NB4 (cell line): Measurements from ENCODE around the gene GARS1.

Experiments
- DNase-seq: peaks from one replicate; pipeline ENCODE4 v3.0.0; 2010; ENCODE audit warnings: low read depth
- H3K4me3 ChIP-seq: one replicate; pipeline ENCODE4 v1.5.1; 2011; ENCODE audit warnings: mild to moderate bottlenecking, low read depth, low read length, moderate library complexity
- CTCF ChIP-seq: IDR thresholded peaks from one replicate; pipeline ENCODE4 v1.5.1; 2012; ENCODE audit warnings: low read depth, low read length
- MAX ChIP-seq: IDR thresholded peaks from 2 replicates; pipeline ENCODE4 v1.6.1; 2011; ENCODE audit warnings: low read depth, low read length
- MYC ChIP-seq: IDR thresholded peaks from 2 replicates; pipeline ENCODE4 v1.6.1; 2011; ENCODE audit warnings: low read depth, low read length
- POLR2A ChIP-seq: IDR thresholded peaks from 2 replicates; pipeline ENCODE4 v1.6.1; 2011; ENCODE audit warnings: mild to moderate bottlenecking; ENCODE audit not compliant: insufficient read length; ENCODE audit errors: extremely low read depth

Gene GARS1

DNA sequence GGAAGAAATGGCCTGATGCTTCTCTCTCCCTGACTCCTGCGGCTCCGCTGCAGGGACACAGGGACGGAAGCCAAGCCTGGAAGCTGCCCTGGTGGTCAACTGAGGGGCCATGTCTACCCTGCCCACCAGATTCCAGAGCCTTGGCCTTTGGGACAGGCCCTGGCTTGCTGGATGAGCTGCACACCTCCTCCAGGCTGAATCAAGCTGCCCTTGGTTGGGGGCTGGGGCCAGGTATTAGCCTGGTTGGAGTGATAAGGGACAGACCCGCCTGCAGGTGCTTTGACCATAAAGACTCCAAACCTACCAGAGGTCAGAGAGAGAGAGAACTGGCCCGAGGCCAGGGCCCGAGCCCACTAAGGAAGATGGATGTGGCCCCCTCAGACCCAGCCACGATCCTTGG, 57.5 kb downstream of the GARS1 start:
- DNase-seq: no peak
- TF ChIP-seq MYC (no peak), POLR2A (no peak), MAX (no peak), CTCF (no peak)
- no peak overlapping the region for H3K4me3 ChIP-seq

- no peak for TF ChIP-seq POLR2A
- TF ChIP-seq MYC: no peak
- no peak for TF ChIP-seq MAX
- no peak for TF ChIP-seq CTCF
- no peak for DNase-seq
- no peak overlapping the region for H3K4me3 ChIP-seq
Measured at GRCh38 chr7:30652698-30653641, 58.3 kb downstream of the GARS1 start.

DNA sequence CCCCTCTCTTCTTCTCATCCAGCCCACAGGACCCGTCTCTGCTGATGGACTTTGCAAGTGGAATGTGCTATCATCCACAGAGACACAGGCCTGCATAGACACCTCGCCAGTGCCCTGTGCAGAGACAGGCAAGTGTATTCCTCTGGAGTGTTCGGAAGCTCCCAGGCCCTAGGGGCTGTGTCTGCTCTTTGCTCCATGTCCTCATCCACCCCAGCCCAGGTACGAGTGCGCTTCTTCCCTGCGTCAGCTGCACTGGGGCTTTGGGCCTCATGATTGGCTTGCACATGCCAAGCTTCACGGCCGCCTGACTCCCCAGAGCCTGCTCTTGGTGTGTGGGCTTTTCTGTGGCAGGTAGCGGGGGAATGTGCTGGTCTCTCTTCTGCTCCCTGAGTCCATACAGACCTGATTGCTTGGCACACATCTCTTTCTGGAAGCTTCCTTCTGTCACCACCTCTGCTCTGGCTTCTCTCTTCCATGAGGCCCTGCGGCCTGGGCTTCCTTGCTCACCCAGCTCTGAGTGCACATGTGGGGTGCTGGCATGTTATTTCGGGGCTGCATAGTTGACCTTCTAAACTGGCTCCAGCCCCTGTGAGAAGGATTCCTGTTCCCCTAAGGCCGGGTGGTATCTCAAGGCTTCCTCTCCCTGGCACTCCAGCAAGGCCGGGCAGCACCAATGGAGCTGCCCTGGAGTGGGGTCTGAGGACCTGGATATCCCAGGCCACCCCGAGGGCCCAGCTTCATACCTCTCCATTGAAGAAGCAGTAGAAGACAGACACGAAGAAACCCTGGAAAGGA, 59.8 kb downstream of the GARS1 start:
- H3K4me3 ChIP-seq: no peak overlapping the region
- no peak for DNase-seq
- TF ChIP-seq CTCF: no peak
- no peak for TF ChIP-seq POLR2A
- no peak for TF ChIP-seq MAX
- no peak for TF ChIP-seq MYC

DNA sequence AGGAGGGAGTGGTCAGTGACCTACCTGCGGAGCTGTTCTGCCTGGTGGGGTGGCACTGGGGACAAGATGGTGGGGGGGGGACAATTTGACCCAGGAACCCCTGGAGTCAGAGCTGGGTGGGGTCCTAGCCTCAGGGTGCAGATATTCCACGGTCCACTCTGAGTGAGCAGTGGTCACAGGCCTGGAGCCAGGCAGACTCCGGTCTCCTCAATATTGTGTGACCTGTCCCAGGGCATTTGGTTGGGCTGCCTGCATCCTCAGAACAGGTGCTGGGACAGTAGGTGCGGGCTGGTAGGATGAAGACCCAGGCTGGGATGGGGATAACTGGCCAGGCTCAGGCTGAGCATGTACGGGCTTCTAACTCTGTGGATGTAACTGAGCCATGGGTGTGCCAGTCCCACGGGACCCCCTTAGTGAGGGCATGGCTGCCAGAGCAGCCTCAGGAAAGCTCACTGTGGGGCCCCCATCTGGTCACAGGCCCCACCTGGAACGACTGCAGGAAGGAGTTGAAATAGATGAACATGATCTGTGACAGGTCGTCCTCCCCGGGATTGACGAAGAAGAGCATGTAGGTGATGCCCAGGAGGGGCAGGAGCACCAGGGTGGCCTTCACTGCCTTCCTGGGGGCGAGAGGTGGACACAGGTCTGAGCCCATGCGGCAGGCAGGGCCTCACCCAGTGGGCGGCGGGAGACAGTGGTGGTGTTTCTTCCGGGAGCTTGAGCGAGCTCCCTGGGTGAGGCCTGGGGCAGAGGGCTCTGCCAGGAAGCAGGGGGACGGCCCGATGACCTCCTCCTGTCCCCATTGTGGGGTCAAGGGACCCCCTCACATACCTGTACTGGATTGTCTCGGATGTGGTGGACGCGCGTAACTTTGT, 60.7 kb downstream of the GARS1 start:
- TF ChIP-seq MAX (no peak), MYC (no peak), CTCF (no peak), POLR2A (no peak)
- no peak for DNase-seq

More for the DNA sequence above, 60.7 kb downstream of the GARS1 start:
- H3K4me3 ChIP-seq: no peak overlapping the region
